GM23338 (cell line): Measurements from ENCODE around the gene NAGA. TPM values are rescaled to one million over a fixed set of nuclear protein-coding genes. Genes with fewer than 3 reads are reported as not detected.

Experiments used
- ATAC-seq: fragments of 200-7000 bp; cut with Tn5 transposase; 3 replicates; pipeline ENCODE4 v1.9.1; 2020
- DNase-seq: peaks from one replicate; pipeline ENCODE4 v3.0.0-alpha.2; 2015; ENCODE audit warnings: low spot score
- H2AFZ ChIP-seq: fragments of 200-600 bp; sonication (generic); 2 replicates; pipeline ENCODE4 v1.8.0; 2016; ENCODE audit warnings: antibody characterized with exemption, mild to moderate bottlenecking, moderate library complexity
- H3F3A ChIP-seq: fragments of 200-600 bp; sonication (generic); replicated peaks from 2 replicates; pipeline ENCODE4 v1.8.0; 2017; ENCODE audit warnings: antibody characterized with exemption, mixed run types, low read depth
- H3K27ac ChIP-seq: fragments of 200-600 bp; sonication (generic); 2 replicates; pipeline ENCODE4 v1.6.1; 2016; ENCODE audit warnings: low read depth
- H3K27me3 ChIP-seq: fragments of 200-600 bp; sonication (generic); 2 replicates; pipeline ENCODE4 v1.8.0; 2016; ENCODE audit warnings: mild to moderate bottlenecking, mixed run types, moderate library complexity; ENCODE audit not compliant: insufficient read depth
- H3K36me3 ChIP-seq: fragments of 200-600 bp; sonication (generic); 2 replicates; pipeline ENCODE4 v1.8.0; 2016; ENCODE audit warnings: mild to moderate bottlenecking; ENCODE audit not compliant: insufficient read depth
- H3K4me1 ChIP-seq: fragments of 200-600 bp; sonication (generic); 2 replicates; pipeline ENCODE4 v1.8.0; 2016; ENCODE audit warnings: mild to moderate bottlenecking, moderate library complexity; ENCODE audit not compliant: insufficient read depth
- H3K4me2 ChIP-seq: fragments of 200-600 bp; sonication (generic); 2 replicates; pipeline ENCODE4 v1.7.1; 2017; ENCODE audit warnings: mixed run types
- H3K4me3 ChIP-seq: fragments of 200-600 bp; sonication (generic); 2 replicates; pipeline ENCODE4 v1.6.1; 2016; ENCODE audit warnings: mixed run types
- H3K79me2 ChIP-seq: fragments of 200-600 bp; sonication (generic); replicated peaks from 2 replicates; pipeline ENCODE4 v1.8.0; 2017; ENCODE audit warnings: mild to moderate bottlenecking; ENCODE audit not compliant: insufficient read depth
- H3K9me2 ChIP-seq: fragments of 200-600 bp; sonication (generic); 2 replicates; pipeline ENCODE4 v1.8.0; 2017; ENCODE audit not compliant: insufficient read depth
- H4K20me1 ChIP-seq: fragments of 200-600 bp; sonication (generic); replicated peaks from 2 replicates; pipeline ENCODE4 v1.8.0; 2017; ENCODE audit warnings: mild to moderate bottlenecking; ENCODE audit not compliant: insufficient read depth
- H3K27ac Mint-ChIP-seq: 2 replicates; pipeline ENCODE4 v1.8.0; 2020; ENCODE audit warnings: inconsistent platforms, mild to moderate bottlenecking, moderate library complexity, mixed read lengths
- H3K27me3 Mint-ChIP-seq: 3 replicates; pipeline ENCODE4 v1.8.0; 2022; ENCODE audit warnings: low read depth, mild to moderate bottlenecking, moderate library complexity, mixed read lengths, inconsistent platforms; ENCODE audit not compliant: insufficient read depth, poor library complexity
- H3K36me3 Mint-ChIP-seq: 3 replicates; pipeline ENCODE4 v1.8.0; 2021; ENCODE audit warnings: low read depth, mild to moderate bottlenecking, inconsistent platforms, moderate library complexity, mixed read lengths
- H3K4me1 Mint-ChIP-seq: 3 replicates; pipeline ENCODE4 v1.8.0; 2020; ENCODE audit warnings: mild to moderate bottlenecking, inconsistent platforms, mixed read lengths
- H3K4me3 Mint-ChIP-seq: 3 replicates; pipeline ENCODE4 v1.8.0; 2021; ENCODE audit warnings: moderate library complexity, mild to moderate bottlenecking, inconsistent platforms, mixed read lengths
- H3K9me3 Mint-ChIP-seq: 3 replicates; pipeline ENCODE4 v1.8.0; 2020; ENCODE audit warnings: moderate library complexity, mild to moderate bottlenecking, inconsistent platforms, mixed read lengths
- CTCF ChIP-seq, 2 experiments: fragments of 200-600 bp in 1 of 2; sonication (generic) in 1 of 2; conservative IDR thresholded peaks; 2 replicates each; pipeline versions ENCODE4 v1.5.1 to v1.6.1; 2016 to 2017; ENCODE audit warnings: antibody characterized with exemption in 2 of 2, low read depth in 2 of 2, mild to moderate bottlenecking in 2 of 2, moderate library complexity in 1 of 2
- JUNB ChIP-seq: IDR thresholded peaks from one replicate; pipeline ENCODE4 v1.6.1; 2016; ENCODE audit warnings: antibody characterized with exemption; ENCODE audit not compliant: unreplicated experiment
- NANOG ChIP-seq: IDR thresholded peaks from 2 replicates; pipeline ENCODE4 v1.6.1; 2016; ENCODE audit warnings: antibody characterized with exemption, borderline replicate concordance
- POLR2AphosphoS5 ChIP-seq: IDR thresholded peaks from 2 replicates; pipeline ENCODE4 v1.6.1; 2016; ENCODE audit warnings: antibody characterized with exemption, low read depth
- REST ChIP-seq: IDR thresholded peaks from one replicate; pipeline ENCODE4 v1.6.1; 2018; ENCODE audit warnings: antibody characterized with exemption; ENCODE audit not compliant: unreplicated experiment
- STAT1 ChIP-seq: IDR thresholded peaks from one replicate; pipeline ENCODE4 v1.6.1; 2016; ENCODE audit warnings: antibody characterized with exemption; ENCODE audit not compliant: unreplicated experiment
- ZNF462 ChIP-seq: fragments of 250-450 bp; sonication (Bioruptor Pico); IDR thresholded peaks from 2 replicates; pipeline ENCODE4 v1.5.0; 2020; ENCODE audit warnings: mild to moderate bottlenecking, moderate library complexity
- polyA plus RNA-seq: library from polyadenylated mRNA; unstranded; fragments of >200 nt; fragmentation: Nextera tagmentation; extraction: Ambion mirVana; gene quantifications from 2 replicates; pipeline ENCODE4 v1.2.1, GENCODE V29; 2016
- total RNA-seq: library from RNA; depleted of rRNA; stranded (reverse); fragments of >200 nt; shearing (Covaris generic); gene quantifications from 2 replicates; pipeline ENCODE4 v1.2.3, GENCODE V29; 2014

NAGA gene
- total and polyA plus RNA-seq, 2 experiments from 2014 or later = 6.3 to 21.4 TPM

GRCh38 chr22:42076764-42077485 is 6.3 kb upstream of the NAGA start:
- H3K27ac ChIP-seq = no peak overlapping the region
- no peak overlapping the region for H2AFZ ChIP-seq
- Mint-ChIP-seq H3K9me3 (no peaks in the 10 kb centered on the region; the same call in 2 of the 3 replicates), H3K4me1 (peaks cover 32% of the 10 kb centered on the region), H3K27ac (no peak overlapping the region), H3K4me3 (no peak overlapping the region; the same call in 2 of the 3 replicates), H3K27me3 (peaks cover 15% of the 10 kb centered on the region), H3K36me3 (peaks cover 3% of the 10 kb centered on the region)
- H3K36me3 ChIP-seq = no peaks in the 10 kb centered on the region
- no peak for DNase-seq
- no peaks in the 10 kb centered on the region for H4K20me1 ChIP-seq
- H3K4me3 ChIP-seq = no peak overlapping the region
- no peak for TF ChIP-seq NANOG
- TF ChIP-seq CTCF (conservative IDR thresholded peaks at IDR 0.05; ENCODE audit: low read depth in 2 of 2) = no peak
- no peak for TF ChIP-seq JUNB
- TF ChIP-seq STAT1 = no peak
- no peak for TF ChIP-seq REST
- no peak for TF ChIP-seq ZNF462 (CRISPR knock-in tag)
- TF ChIP-seq POLR2AphosphoS5 = no peak
- peaks cover 7% of the 10 kb centered on the region for H3F3A ChIP-seq
- H3K9me2 ChIP-seq = no peaks in the 10 kb centered on the region
- peaks cover 11% of the 10 kb centered on the region for H3K27me3 ChIP-seq
- peaks cover 19% of the 10 kb centered on the region; the same call in 1 of the 2 replicates for H3K4me1 ChIP-seq
- no peak overlapping the region for H3K4me2 ChIP-seq
- peaks cover 7% of the 10 kb centered on the region; the same call in 1 of the 2 replicates for H3K79me2 ChIP-seq
- ATAC-seq = no peak
